Lower lobe of right lung (tissue), 2 donors: ENCODE results near the gene TNNT2. TPM values are rescaled to one million over a fixed set of nuclear protein-coding genes. Genes with fewer than 3 reads are reported as not detected.
A peak's percentile ranks its signal among the peaks of the same experiment; 100 is the strongest.

ENCODE experiments used
- ATAC-seq, 2 donors: fragments of 200-7000 bp; cut with Tn5 transposase; one replicate each; pipeline ENCODE4 v1.9.1; 2020 to 2022; ENCODE audit warnings: mild to moderate bottlenecking in 2 of 2, moderate library complexity in 2 of 2
- DNase-seq: peaks from one replicate; pipeline ENCODE4 v3.0.0-alpha.2; 2020
- H3K27ac ChIP-seq: fragments of 200-600 bp; one replicate; pipeline ENCODE4 v1.8.0; 2022
- H3K27me3 ChIP-seq: fragments of 200-600 bp; one replicate; pipeline ENCODE4 v1.8.0; 2022; ENCODE audit warnings: low read depth
- H3K36me3 ChIP-seq: fragments of 200-600 bp; one replicate; pipeline ENCODE4 v1.8.0; 2022; ENCODE audit warnings: mild to moderate bottlenecking
- H3K4me1 ChIP-seq: fragments of 200-600 bp; one replicate; pipeline ENCODE4 v1.8.0; 2022
- H3K4me3 ChIP-seq: fragments of 200-600 bp; one replicate; pipeline ENCODE4 v1.8.0; 2022; ENCODE audit warnings: mild to moderate bottlenecking
- H3K9me3 ChIP-seq: fragments of 200-600 bp; one replicate; pipeline ENCODE4 v1.8.0; 2022
- CTCF ChIP-seq: fragments of 200-600 bp; IDR thresholded peaks from one replicate; pipeline ENCODE4 v1.8.0; 2022; ENCODE audit warnings: antibody characterized with exemption, mild to moderate bottlenecking
- intact Hi-C: fragments of 100-400 bp; cut with DNase I; formaldehyde crosslinking; loops from one replicate; pipeline ENCODE4 v1.11.0; 2022
- total RNA-seq: library from RNA; stranded (reverse); fragmentation: NEBNext Ultra II Directional; extraction: Animal tissue kit (Norgen Biotek cat#: 25700); gene quantifications from one replicate; pipeline ENCODE4 v1.2.1, GENCODE V29; 2021
- donor health status: DM: no; HTN: yes; CAD: no; lungs with severe emphysema.

Gene TNNT2
- total RNA-seq, 1 donor from 2014 or later: 6.4 TPM

GRCh38 chr1:201359873-201360210 is 17.6 kb downstream of the TNNT2 start:
- TF ChIP-seq CTCF: no peak
- no peaks in the 10 kb centered on the region for H3K27me3 ChIP-seq
- intact Hi-C loops: no loop called here
- no peak overlapping the region for H3K27ac ChIP-seq
- no peak for ATAC-seq
- peak; percentile 22 for DNase-seq
- H3K4me3 ChIP-seq: no peak overlapping the region
- H3K9me3 ChIP-seq: no peaks in the 10 kb centered on the region
- no peaks in the 10 kb centered on the region for H3K4me1 ChIP-seq
- H3K36me3 ChIP-seq: no peaks in the 10 kb centered on the region

GRCh38 chr1:201359031-201359872 is 18.2 kb downstream of the TNNT2 start:
- no peak for TF ChIP-seq CTCF
- no peaks in the 10 kb centered on the region for H3K4me1 ChIP-seq
- intact Hi-C loops: no loop called here

GRCh38 chr1:201358596-201358995 is 18.9 kb downstream of the TNNT2 start:
- H3K27ac ChIP-seq: no peak overlapping the region
- ATAC-seq (no peak), DNase-seq (peak; percentile 6)
- H3K4me1 ChIP-seq: no peaks in the 10 kb centered on the region
- intact Hi-C loops: no loop called here
- H3K36me3 ChIP-seq: no peaks in the 10 kb centered on the region
- H3K4me3 ChIP-seq: no peak overlapping the region
- H3K27me3 ChIP-seq: no peaks in the 10 kb centered on the region
- TF ChIP-seq CTCF: no peak
- no peaks in the 10 kb centered on the region for H3K9me3 ChIP-seq

More at GRCh38 chr1:201359031-201359872, 18.2 kb downstream of the TNNT2 start:
- Histone ChIP-seq H3K36me3 (no peaks in the 10 kb centered on the region), H3K27ac (no peak overlapping the region), H3K4me3 (no peak overlapping the region), H3K27me3 (no peaks in the 10 kb centered on the region), H3K9me3 (no peaks in the 10 kb centered on the region)
- no peak for ATAC-seq
- peak; percentile 31 for DNase-seq

GRCh38 chr1:201357636-201358348 is 19.7 kb downstream of the TNNT2 start:
- no peaks in the 10 kb centered on the region for H3K9me3 ChIP-seq
- H3K4me1 ChIP-seq: no peaks in the 10 kb centered on the region
- H3K36me3 ChIP-seq: no peaks in the 10 kb centered on the region
- no peak overlapping the region for H3K27ac ChIP-seq
- no peaks in the 10 kb centered on the region for H3K27me3 ChIP-seq
- no peak overlapping the region for H3K4me3 ChIP-seq
- DNase-seq: peak; percentile 28
- intact Hi-C loops: no loop called here
- ATAC-seq: no peak
- TF ChIP-seq CTCF: no peak

- H3K4me3 ChIP-seq: no peak overlapping the region
- intact Hi-C loops: no loop called here
- DNase-seq (peak; percentile 31), ATAC-seq (no peak)
- TF ChIP-seq CTCF: no peak
- no peak overlapping the region for H3K27ac ChIP-seq
- no peaks in the 10 kb centered on the region for H3K36me3 ChIP-seq
- no peaks in the 10 kb centered on the region for H3K27me3 ChIP-seq
- no peaks in the 10 kb centered on the region for H3K4me1 ChIP-seq
- H3K9me3 ChIP-seq: no peaks in the 10 kb centered on the region
These were observed 20.3 kb downstream of the TNNT2 start for GRCh38 chr1:201357211-201357610.
